ENCODE data around the gene MYBPC1. TPM values are rescaled to one million over a fixed set of nuclear protein-coding genes. Genes with fewer than 3 reads are reported as not detected.
"Not testable (repeated sequence)": the region's sequence is repeated elsewhere in the genome, so short reads cannot be mapped to it uniquely, and the experiment has no call there.

MYBPC1 gene
- polyA plus RNA-seq, 1 of the 3 experiments (the other 2 are of a cell fraction) = not detected

GRCh38 chr12:101733166-101733565 lies 138.4 kb downstream of the MYBPC1 start:
- no peaks in the 10 kb centered on the region for H3K79me2 ChIP-seq (ENCODE audit: insufficient read depth)
- WGBS (ENCODE audit: low lambda C conversion rate) = 76% methylated on average over 2 of the region's 2 CpGs

GRCh38 chr12:101734482-101734881 lies 139.7 kb downstream of the MYBPC1 start:
- peaks cover 4 to 22% of the 10 kb centered on the region in 2 experiments for H3K36me3 ChIP-seq (replicated peaks in 1 of 2; ENCODE audit: control insufficient read depth in 1 of 2, insufficient read depth in 2 of 2, low read length in 1 of 2)
- H3K4me3 ChIP-seq (ENCODE audit: low read depth in 2 of 2, low read length in 1 of 2); H3K9me2 ChIP-seq; H3K9ac ChIP-seq; H3K27me3 ChIP-seq (ENCODE audit: insufficient read depth); H3K79me2 ChIP-seq (ENCODE audit: insufficient read depth); H3K4me1 ChIP-seq (ENCODE audit: control insufficient read depth in 1 of 2, insufficient read depth in 2 of 2, low read depth in 1 of 2, low read length in 1 of 2); POLR2A ChIA-PET; CTCF ChIA-PET; H3K27ac ChIP-seq (ENCODE audit: low read depth in 2 of 2, low read length in 1 of 2); H3K4me2 ChIP-seq; DNase-seq; H2AFZ ChIP-seq (ENCODE audit: low read depth); H4K20me1 ChIP-seq (ENCODE audit: insufficient read depth); H3K9me3 ChIP-seq; H3F3A ChIP-seq (replicated peaks; ENCODE audit: insufficient read depth): not testable (repeated sequence)
- WGBS (ENCODE audit: low lambda C conversion rate) = 89% methylated on average over 5 of the region's 5 CpGs

More at GRCh38 chr12:101733166-101733565, 138.4 kb downstream of the MYBPC1 start:
- Histone ChIP-seq H3K4me1 (ENCODE audit: control insufficient read depth in 1 of 2, insufficient read depth in 2 of 2, low read depth in 1 of 2, low read length in 1 of 2) (no peaks in the 10 kb centered on the region; a peak in 1 of 4 replicates), H3K4me2 (no peak overlapping the region), H3K36me3 (replicated peaks in 1 of 2; ENCODE audit: control insufficient read depth in 1 of 2, insufficient read depth in 2 of 2, low read length in 1 of 2) (peaks cover 7 to 29% of the 10 kb centered on the region in 2 experiments), H2AFZ (ENCODE audit: low read depth) (no peak overlapping the region), H3K9me3 (no peaks in the 10 kb centered on the region), H3F3A (replicated peaks; ENCODE audit: insufficient read depth) (peaks cover 5% of the 10 kb centered on the region), H3K27me3 (ENCODE audit: insufficient read depth) (no peaks in the 10 kb centered on the region), H4K20me1 (ENCODE audit: insufficient read depth) (no peaks in the 10 kb centered on the region), H3K4me3 (ENCODE audit: low read depth in 2 of 2, low read length in 1 of 2) (no peak overlapping the region), H3K9ac (no peak overlapping the region), H3K27ac (ENCODE audit: low read depth in 2 of 2, low read length in 1 of 2) (no peak overlapping the region), H3K9me2 (no peaks in the 10 kb centered on the region)
- TF ChIP-seq GABPA (IDR thresholded peaks at IDR 0.05; ENCODE audit: low read depth) (no peak), RXRA (IDR thresholded peaks at IDR 0.05; ENCODE audit: borderline replicate concordance, low read depth) (no peak), FOSL2 (IDR thresholded peaks at IDR 0.05; ENCODE audit: borderline replicate concordance, low read depth) (no peak), ELF1 (IDR thresholded peaks at IDR 0.05) (no peak), NRF1 (IDR thresholded peaks at IDR 0.05; ENCODE audit: low read depth, low read length) (no peak), REST (IDR thresholded peaks at IDR 0.05; ENCODE audit: low read depth, low read length) (no peak), RCOR1 (IDR thresholded peaks at IDR 0.05; ENCODE audit: low read length) (no peak), JUND (IDR thresholded peaks at IDR 0.05) (no peak)
- TF ChIP-seq, protein P1, sequence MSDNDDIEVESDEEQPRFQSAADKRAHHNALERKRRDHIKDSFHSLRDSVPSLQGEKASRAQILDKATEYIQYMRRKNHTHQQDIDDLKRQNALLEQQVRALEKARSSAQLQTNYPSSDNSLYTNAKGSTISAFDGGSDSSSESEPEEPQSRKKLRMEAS (IDR thresholded peaks at IDR 0.05; ENCODE audit: low read depth) = no peak
- TF ChIP-seq, protein P2, sequence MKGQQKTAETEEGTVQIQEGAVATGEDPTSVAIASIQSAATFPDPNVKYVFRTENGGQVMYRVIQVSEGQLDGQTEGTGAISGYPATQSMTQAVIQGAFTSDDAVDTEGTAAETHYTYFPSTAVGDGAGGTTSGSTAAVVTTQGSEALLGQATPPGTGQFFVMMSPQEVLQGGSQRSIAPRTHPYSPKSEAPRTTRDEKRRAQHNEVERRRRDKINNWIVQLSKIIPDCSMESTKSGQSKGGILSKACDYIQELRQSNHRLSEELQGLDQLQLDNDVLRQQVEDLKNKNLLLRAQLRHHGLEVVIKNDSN (IDR thresholded peaks at IDR 0.05; ENCODE audit: borderline replicate concordance, low read depth) = no peak
- DNase-seq = no peak
- POLR2A ChIA-PET = no interaction called here
- CTCF ChIA-PET = interaction anchor here (0.9 kb wide), 2 partner anchors 27 to 40 kb away, joined by 4 read pairs; no protein-coding TSS in a partner anchor

Small RNA genes within 50 kb of the gene (small RNA-seq; reads per million reads assigned to genes)
- gene RNY1P16 = 0 reads per million in 7 experiments

Other genes with a start within 250 kb of the MYBPC1 start
- 50.2 and 58.9 TPM in 2 replicates for gene ARL1, start 187.2 kb upstream of the MYBPC1 start, polyA plus RNA-seq (2012; rRNA removed)
- gene SPIC, start 119.6 kb upstream of the MYBPC1 start, polyA plus RNA-seq (2012; rRNA removed) = not detected in 2 replicates
- gene CHPT1, start 102.7 kb downstream of the MYBPC1 start, polyA plus RNA-seq (2012; rRNA removed) = 12.0 and 13.2 TPM in 2 replicates
- 0.06 and 0.07 TPM in 2 replicates for gene SYCP3, start 144.5 kb downstream of the MYBPC1 start, polyA plus RNA-seq (2012; rRNA removed)
- 18.8 and 25.1 TPM in 2 replicates for gene GNPTAB, start 236.0 kb downstream of the MYBPC1 start, polyA plus RNA-seq (2012; rRNA removed)

All from SK-N-SH (cell line).